Right lobe of liver (tissue), 6 donors: ENCODE data around the gene PPT1. TPM values are rescaled to one million over a fixed set of nuclear protein-coding genes. Genes with fewer than 3 reads are reported as not detected.
"Not testable (repeated sequence)": the region's sequence is repeated elsewhere in the genome, so short reads cannot be mapped to it uniquely, and the experiment has no call there.

Source experiments
- ATAC-seq, 4 donors: fragments of 200-7000 bp; cut with Tn5 transposase; one replicate each; pipeline ENCODE4 v1.9.1; 2020; ENCODE audit warnings: mild to moderate bottlenecking in 4 of 4, moderate library complexity in 4 of 4
- DNase-seq, 3 donors: peaks; one replicate each; pipeline ENCODE4 v3.0.0-alpha.2; 2020
- H3K27ac ChIP-seq, 3 donors: fragments of 200-600 bp; one replicate each; pipeline ENCODE4 v1.8.0; 2022
- H3K27me3 ChIP-seq, 2 donors: fragments of 200-600 bp; one replicate each; pipeline ENCODE4 v1.8.0; 2022
- H3K36me3 ChIP-seq, 4 donors: fragments of 200-600 bp; sonication (generic) in 1 of 4; one replicate each; pipeline versions ENCODE4 v1.5.1 to v1.8.0; 2017 to 2022; ENCODE audit warnings: control low read depth in 1 of 4
- H3K4me1 ChIP-seq, 4 donors: fragments of 200-600 bp; sonication (generic) in 1 of 4; one replicate each; pipeline versions ENCODE4 v1.5.1 to v1.8.0; 2017 to 2022; ENCODE audit warnings: control low read depth in 1 of 4
- H3K4me3 ChIP-seq, 3 donors: fragments of 200-600 bp; one replicate each; pipeline ENCODE4 v1.8.0; 2022
- H3K9me3 ChIP-seq, 4 donors: fragments of 200-600 bp; sonication (generic) in 1 of 4; one replicate each; pipeline versions ENCODE4 v1.5.1 to v1.8.0; 2017 to 2022; ENCODE audit warnings: control low read depth in 1 of 4
- POLR2A ChIP-seq: fragments of 450-650 bp; IDR thresholded peaks from one replicate; pipeline ENCODE4 v1.6.1; 2017; ENCODE audit warnings: antibody characterized with exemption, mild to moderate bottlenecking
- WGBS: methylation state at CpG from one replicate; pipeline ENCODE4 v1.1.6; 2018; ENCODE audit warnings: low coverage, low lambda C conversion rate; ENCODE audit not compliant: insufficient coverage; ENCODE audit errors: missing lambda C conversion rate; 5-methylcytosine and 5-hydroxymethylcytosine counted together
- intact Hi-C, 2 donors: fragments of 100-400 bp; cut with DNase I; formaldehyde crosslinking; loops; one replicate each; pipeline versions ENCODE4 v1.11.2 to v1.14.1; 2022
- total RNA-seq, 6 experiments: library from RNA; depleted of rRNA in 2 of 6; stranded (reverse); fragments of >200 nt in 2 of 6; fragmentation: NEBNext Ultra II Directional in 3 of 6; extraction: Animal tissue kit (Norgen Biotek cat#: 25700) in 3 of 6; gene quantifications; one replicate each; pipeline versions ENCODE4 v1.1.0 to v1.2.4, GENCODE V29; 2016 to 2023
- TF ChIP-seq, protein P1 (sequence below), 4 donors: fragments of 200-600 bp in 3 of 4; fragments of 450-650 bp in 1 of 4; IDR thresholded peaks; one replicate each; pipeline versions ENCODE4 v1.5.1 to v1.8.0; 2016 to 2022; ENCODE audit warnings: antibody characterized with exemption in 4 of 4, mild to moderate bottlenecking in 2 of 4
- donor health status: DM: no; HTN: yes; CAD: no.
- donor health status: DM: no; HTN: no; CAD: no.
- donor health status: DM: no; HTN: no; CAD: no.
- donor health status: DM: no; HTN: yes; CAD: no.
- donor health status: DM: no; HTN: yes; CAD: no.

Gene PPT1
- total RNA-seq, 6 experiments from 2014 or later = 16.5 to 47.8 (median 33.1) TPM

DNA sequence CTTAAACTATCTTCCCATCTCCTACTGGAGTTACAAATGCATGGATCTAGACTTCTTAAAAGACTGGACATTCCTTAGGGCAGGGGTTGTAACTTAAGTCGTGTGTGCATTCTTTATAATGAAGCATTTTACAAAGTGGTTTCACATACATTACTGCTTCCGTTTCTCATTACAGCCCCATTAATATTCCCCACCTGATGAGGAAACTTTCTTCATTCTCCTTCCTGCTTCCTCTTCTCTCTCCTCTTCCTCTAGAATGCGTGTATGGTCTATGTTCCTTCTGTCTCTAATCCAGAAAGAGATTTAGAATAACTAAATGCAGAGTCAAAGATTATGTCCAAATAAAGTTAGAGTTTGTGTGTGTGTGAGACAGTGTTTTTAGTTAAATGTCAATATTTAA is 58.4 kb downstream of the PPT1 start:
- peak overlapping the region; percentile 89 to 97 (median 97) for H3K27ac ChIP-seq
- 54% methylated on average over 3 of the region's 3 CpGs for WGBS
- H3K27me3 ChIP-seq = no peaks in the 10 kb centered on the region
- no peak for DNase-seq
- H3K4me3 ChIP-seq = no peak overlapping the region
- no peak for ATAC-seq
- intact Hi-C loops = loop anchor here in 1 of 2 donors (10.0 kb wide), 1 partner anchor 224 kb away; no protein-coding TSS in a partner anchor
- TF ChIP-seq, protein P1, sequence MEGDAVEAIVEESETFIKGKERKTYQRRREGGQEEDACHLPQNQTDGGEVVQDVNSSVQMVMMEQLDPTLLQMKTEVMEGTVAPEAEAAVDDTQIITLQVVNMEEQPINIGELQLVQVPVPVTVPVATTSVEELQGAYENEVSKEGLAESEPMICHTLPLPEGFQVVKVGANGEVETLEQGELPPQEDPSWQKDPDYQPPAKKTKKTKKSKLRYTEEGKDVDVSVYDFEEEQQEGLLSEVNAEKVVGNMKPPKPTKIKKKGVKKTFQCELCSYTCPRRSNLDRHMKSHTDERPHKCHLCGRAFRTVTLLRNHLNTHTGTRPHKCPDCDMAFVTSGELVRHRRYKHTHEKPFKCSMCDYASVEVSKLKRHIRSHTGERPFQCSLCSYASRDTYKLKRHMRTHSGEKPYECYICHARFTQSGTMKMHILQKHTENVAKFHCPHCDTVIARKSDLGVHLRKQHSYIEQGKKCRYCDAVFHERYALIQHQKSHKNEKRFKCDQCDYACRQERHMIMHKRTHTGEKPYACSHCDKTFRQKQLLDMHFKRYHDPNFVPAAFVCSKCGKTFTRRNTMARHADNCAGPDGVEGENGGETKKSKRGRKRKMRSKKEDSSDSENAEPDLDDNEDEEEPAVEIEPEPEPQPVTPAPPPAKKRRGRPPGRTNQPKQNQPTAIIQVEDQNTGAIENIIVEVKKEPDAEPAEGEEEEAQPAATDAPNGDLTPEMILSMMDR (IDR thresholded peaks at IDR 0.05) = no peak
- no peak for TF ChIP-seq POLR2A
- no peaks in the 10 kb centered on the region for H3K36me3 ChIP-seq
- H3K4me1 ChIP-seq = peaks cover 0 to 22% (median 5%) of the 10 kb centered on the region in 4 donors
- no peaks in the 10 kb centered on the region for H3K9me3 ChIP-seq

DNA sequence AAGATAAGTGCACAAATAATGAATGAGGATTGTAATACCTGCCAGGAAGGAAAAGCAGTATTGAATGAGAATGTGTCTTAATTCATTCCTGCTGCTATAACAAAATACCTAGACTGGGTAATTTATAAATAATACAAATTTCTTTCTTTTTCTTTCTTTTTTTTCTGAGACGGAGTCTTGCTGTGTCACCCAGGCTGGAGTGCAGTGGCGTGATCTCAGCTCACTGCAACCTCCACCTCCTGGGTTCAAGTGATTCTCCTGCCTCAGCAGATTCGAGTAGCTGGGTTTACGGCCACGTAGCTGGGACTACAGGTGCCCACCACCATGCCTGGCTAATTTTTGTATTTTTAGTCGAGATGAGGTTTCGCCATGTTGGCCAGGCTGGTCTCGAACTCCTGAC is 59.8 kb downstream of the PPT1 start:
- DNase-seq, H3K4me3 ChIP-seq, ATAC-seq, H3K36me3 ChIP-seq, H3K9me3 ChIP-seq, H3K27me3 ChIP-seq, H3K27ac ChIP-seq: not testable (repeated sequence)
- WGBS = 92% methylated on average over 7 of the region's 8 CpGs
- intact Hi-C loops = loop anchor here in 1 of 2 donors (10.0 kb wide), 1 partner anchor 222 kb away; no protein-coding TSS in a partner anchor
- H3K4me1 ChIP-seq = peaks cover 0 to 22% (median 4%) of the 10 kb centered on the region in 4 donors

DNA sequence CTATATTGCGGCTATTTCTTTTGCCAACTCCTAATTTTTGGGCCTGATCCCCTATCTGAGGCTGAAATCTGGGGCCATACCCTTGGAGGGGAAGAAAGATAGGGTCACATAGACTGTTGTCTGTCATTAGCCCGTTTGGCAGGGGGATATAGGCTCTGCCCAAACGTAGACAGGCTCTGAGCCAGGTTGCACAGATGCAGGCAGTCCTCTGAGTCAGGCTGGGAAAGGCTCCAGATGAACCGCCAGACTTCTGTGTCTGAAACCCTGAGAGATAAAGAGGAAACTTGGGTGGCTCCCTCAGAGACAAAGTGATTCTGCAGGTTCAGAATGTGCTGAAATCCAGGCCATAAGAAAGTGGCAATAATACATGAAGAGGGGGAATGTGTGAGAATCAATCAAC is 60.5 kb downstream of the PPT1 start:
- DNase-seq = peak in 1 of 3 donors; percentile 43
- ATAC-seq = no peak
- intact Hi-C loops = loop anchor here in 1 of 2 donors (10.0 kb wide), 1 partner anchor 222 kb away; no protein-coding TSS in a partner anchor
- Histone ChIP-seq H3K4me3 (no peak overlapping the region), H3K9me3 (no peaks in the 10 kb centered on the region), H3K27ac (no peak overlapping the region), H3K27me3 (no peaks in the 10 kb centered on the region), H3K4me1 (peaks cover 0 to 18% (median under 1%) of the 10 kb centered on the region in 4 donors), H3K36me3 (no peaks in the 10 kb centered on the region)
- TF ChIP-seq POLR2A = no peak
- TF ChIP-seq, protein P1 (IDR thresholded peaks at IDR 0.05) = no peak
- 31% methylated on average over 4 of the region's 4 CpGs for WGBS

DNA sequence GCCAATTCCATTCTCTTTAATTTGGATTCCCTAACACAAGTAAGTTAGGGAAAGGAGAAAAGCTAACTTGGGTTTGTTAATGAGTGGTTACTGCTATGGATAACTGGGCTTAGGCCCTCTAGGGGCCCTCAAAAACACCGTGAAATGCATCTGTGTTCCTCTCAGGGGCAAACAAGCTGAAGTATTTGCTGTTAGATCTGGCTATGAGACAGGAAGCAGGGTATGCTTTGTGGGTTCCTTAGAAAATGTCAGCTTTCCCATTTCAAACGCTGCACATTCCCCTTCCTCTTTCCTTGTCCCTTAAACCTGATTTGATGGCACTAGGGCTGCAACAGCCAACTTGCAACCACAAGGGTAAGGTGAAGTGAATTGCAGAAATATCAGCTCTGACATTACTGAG is 62.2 kb downstream of the PPT1 start:
- Histone ChIP-seq H3K9me3 (no peaks in the 10 kb centered on the region), H3K4me3 (no peak overlapping the region), H3K27me3 (no peaks in the 10 kb centered on the region), H3K27ac (no peak overlapping the region), H3K36me3 (no peaks in the 10 kb centered on the region), H3K4me1 (peaks cover 0 to 14% (median 0%) of the 10 kb centered on the region in 4 donors)
- WGBS = 55% methylated on average over 2 of the region's 2 CpGs
- no peak for ATAC-seq
- intact Hi-C loops = loop anchor here in 1 of 2 donors (10.0 kb wide), 1 partner anchor 220 kb away; no protein-coding TSS in a partner anchor
- TF ChIP-seq, protein P1 (IDR thresholded peaks at IDR 0.05) = no peak
- TF ChIP-seq POLR2A = no peak
- no peak for DNase-seq

DNA sequence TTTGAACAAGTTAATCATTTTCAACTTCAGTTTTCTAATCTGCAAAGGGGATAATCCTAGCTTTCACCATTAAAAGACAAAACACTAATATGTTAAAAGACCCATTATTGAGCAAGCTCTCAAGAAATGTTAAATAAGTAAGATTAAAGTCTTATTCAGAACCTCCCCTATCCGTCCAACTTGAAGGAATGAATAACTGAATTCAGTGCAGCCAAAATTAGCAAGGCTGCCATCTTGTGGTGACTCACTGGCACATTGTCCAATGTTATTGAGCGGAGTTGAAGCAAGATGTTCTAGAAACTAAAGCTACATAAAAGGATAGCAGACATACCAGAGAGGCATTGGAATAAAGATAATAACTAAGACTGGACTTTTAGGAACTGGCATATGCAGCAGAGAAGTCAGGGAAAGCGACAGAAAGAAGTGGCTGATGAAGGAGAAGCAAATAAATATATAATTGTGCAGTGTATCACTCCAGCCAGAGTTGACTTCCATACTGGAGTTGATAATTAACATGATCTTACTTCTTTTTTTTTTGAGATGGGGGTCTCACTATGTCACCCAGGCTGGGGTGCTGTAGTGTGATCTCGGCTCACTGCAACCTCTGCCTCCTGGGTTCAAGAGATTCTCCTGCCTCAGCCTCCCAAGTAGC is 64.7 kb downstream of the PPT1 start:
- ATAC-seq (peak; percentile 71 to 83 (median 77)), DNase-seq (peak in 1 of 3 donors; percentile 57)
- Histone ChIP-seq H3K27ac (no peak overlapping the region), H3K9me3 (no peaks in the 10 kb centered on the region), H3K27me3 (no peaks in the 10 kb centered on the region), H3K4me1 (peaks cover 0 to 3% (median 0%) of the 10 kb centered on the region in 4 donors), H3K4me3 (no peak overlapping the region), H3K36me3 (no peaks in the 10 kb centered on the region)
- 40% methylated on average over 4 of the region's 4 CpGs for WGBS
- no peak for TF ChIP-seq POLR2A
- TF ChIP-seq, protein P1 (IDR thresholded peaks at IDR 0.05) = peak; percentile 61 to 86 (median 71)
- intact Hi-C loops = loop anchor here in 1 of 2 donors (10.0 kb wide), 1 partner anchor 218 kb away; no protein-coding TSS in a partner anchor
